AG09319 (cell line): ENCODE data around the gene CAV1.

Source experiments
- DNase-seq: peaks from one replicate; pipeline ENCODE4 v3.0.0-alpha.2; 2010; ENCODE audit warnings: low read depth; ENCODE audit errors: extremely low read depth
- TF ChIP-seq, protein P1 (sequence below): IDR thresholded peaks from 2 replicates; pipeline ENCODE4 v1.5.1; 2011; ENCODE audit warnings: low read depth, mild to moderate bottlenecking, inconsistent platforms, low read length, moderate library complexity

Gene CAV1

DNA sequence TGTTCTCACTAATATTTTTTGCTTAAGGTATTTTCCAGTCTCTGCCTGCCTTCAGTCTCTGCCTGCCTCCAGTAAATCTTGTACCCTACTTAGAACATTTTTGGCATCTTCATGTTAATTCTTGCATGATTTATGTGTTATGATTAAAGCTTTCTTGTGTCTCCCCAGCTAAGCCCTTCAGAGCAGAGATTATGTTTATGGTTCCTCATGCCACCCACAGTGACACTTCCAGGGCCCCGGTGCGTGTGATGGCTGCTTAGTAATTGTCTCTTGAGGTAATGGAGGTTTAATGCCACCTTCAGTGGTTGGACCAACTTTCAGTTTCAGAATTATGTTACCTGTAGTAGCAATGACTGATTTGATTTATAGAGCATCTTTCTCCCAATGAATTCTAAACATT lies 76.6 kb downstream of the CAV1 start:
- no peak for DNase-seq
- TF ChIP-seq, protein P1, sequence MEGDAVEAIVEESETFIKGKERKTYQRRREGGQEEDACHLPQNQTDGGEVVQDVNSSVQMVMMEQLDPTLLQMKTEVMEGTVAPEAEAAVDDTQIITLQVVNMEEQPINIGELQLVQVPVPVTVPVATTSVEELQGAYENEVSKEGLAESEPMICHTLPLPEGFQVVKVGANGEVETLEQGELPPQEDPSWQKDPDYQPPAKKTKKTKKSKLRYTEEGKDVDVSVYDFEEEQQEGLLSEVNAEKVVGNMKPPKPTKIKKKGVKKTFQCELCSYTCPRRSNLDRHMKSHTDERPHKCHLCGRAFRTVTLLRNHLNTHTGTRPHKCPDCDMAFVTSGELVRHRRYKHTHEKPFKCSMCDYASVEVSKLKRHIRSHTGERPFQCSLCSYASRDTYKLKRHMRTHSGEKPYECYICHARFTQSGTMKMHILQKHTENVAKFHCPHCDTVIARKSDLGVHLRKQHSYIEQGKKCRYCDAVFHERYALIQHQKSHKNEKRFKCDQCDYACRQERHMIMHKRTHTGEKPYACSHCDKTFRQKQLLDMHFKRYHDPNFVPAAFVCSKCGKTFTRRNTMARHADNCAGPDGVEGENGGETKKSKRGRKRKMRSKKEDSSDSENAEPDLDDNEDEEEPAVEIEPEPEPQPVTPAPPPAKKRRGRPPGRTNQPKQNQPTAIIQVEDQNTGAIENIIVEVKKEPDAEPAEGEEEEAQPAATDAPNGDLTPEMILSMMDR = no peak

DNA sequence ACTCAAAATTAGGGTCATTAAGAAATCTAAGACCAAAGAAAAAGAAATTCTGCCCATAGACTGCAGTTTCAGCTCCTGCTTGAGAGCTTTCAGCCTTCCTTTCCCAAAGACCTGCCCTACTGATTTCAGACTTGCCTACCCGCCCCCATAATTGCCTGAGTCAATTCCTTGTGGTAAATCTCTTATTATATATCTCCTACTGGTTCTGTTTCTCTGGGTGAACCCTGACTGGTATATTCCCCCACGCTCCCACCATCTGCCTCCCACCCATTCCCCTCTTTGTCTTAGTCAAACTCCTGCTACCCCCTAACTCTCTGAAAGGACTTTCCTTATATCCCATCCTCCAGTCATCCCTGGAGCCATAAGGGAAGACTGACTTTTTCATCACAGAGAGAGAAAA lies 82.5 kb downstream of the CAV1 start:
- TF ChIP-seq, protein P1 = no peak
- DNase-seq = no peak

DNA sequence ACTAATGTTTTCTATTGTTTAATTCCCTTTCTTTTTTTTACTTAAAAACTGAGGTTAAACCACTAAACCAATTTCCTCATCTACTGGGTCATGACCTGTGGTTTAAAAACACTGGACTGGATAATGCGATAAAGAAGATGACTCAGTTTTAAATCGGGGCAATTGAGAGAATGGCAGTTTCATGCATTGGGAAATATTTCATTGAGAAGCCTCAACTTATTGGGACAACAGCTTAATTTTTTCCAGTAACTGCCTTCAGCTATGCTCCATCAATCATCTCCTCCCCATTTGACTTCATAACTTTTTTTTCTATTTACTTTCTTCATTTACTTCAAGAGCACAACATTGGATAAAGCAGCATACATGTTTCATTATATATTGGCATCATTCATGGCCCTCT lies 85.4 kb downstream of the CAV1 start:
- TF ChIP-seq, protein P1 = no peak
- DNase-seq = no peak

- TF ChIP-seq, protein P1 = no peak
- DNase-seq = no peak
These were observed 85.9 kb downstream of the CAV1 start for GRCh38 chr7:116610721-116611120.
